GM12891 (cell line): ENCODE measurements around the gene RET.

Source experiments
- PAX5 ChIP-seq: IDR thresholded peaks from 2 replicates; pipeline ENCODE4 v1.6.1; 2011; ENCODE audit warnings: low read length, moderate library complexity, mild to moderate bottlenecking; ENCODE audit not compliant: insufficient read depth, severe bottlenecking
- POLR2A ChIP-seq: IDR thresholded peaks from 2 replicates; pipeline ENCODE4 v1.6.1; 2011; ENCODE audit warnings: low read depth, low read length, control low read depth
- POLR2AphosphoS5 ChIP-seq: IDR thresholded peaks from 2 replicates; pipeline ENCODE4 v1.6.1; 2011; ENCODE audit warnings: low read depth, low read length, control low read depth
- SPI1 ChIP-seq: IDR thresholded peaks from 2 replicates; pipeline ENCODE4 v1.6.1; 2011; ENCODE audit warnings: low read depth, low read length, control low read depth
- TAF1 ChIP-seq: IDR thresholded peaks from 2 replicates; pipeline ENCODE4 v1.6.1; 2011; ENCODE audit warnings: low read depth, low read length, control low read depth

GRCh38 chr10:43046288-43046991 is 30.4 kb upstream of the RET start:
- TF ChIP-seq POLR2AphosphoS5: no peak
- TF ChIP-seq POLR2A: no peak
- TF ChIP-seq SPI1: no peak
- TF ChIP-seq TAF1: no peak
- no peak for TF ChIP-seq PAX5
